Measurements from ENCODE around the gene C9orf72. TPM values are rescaled to one million over a fixed set of nuclear protein-coding genes. Genes with fewer than 3 reads are reported as not detected.

C9orf72 gene
- total RNA-seq, 2 donors from 2014 or later, result 14.2 to 23.4 TPM

- intact Hi-C loops (cut with DNase I), result no loop called here
Observed at GRCh38 chr9:27514551-27514950, 58.7 kb downstream of the C9orf72 start.

GRCh38 chr9:27511771-27512170, 61.5 kb downstream of the C9orf72 start:
- H3K4me1 ChIP-seq (replicated peaks), result no peaks in the 10 kb centered on the region
- no peaks in the 10 kb centered on the region for H3K36me3 ChIP-seq
- WGBS, result 98% methylated on average over 2 of the region's 2 CpGs
- H3K27ac ChIP-seq, result no peak overlapping the region
- H3K9me3 ChIP-seq, result no peaks in the 10 kb centered on the region
- intact Hi-C loops (cut with DNase I), result no loop called here
- TF ChIP-seq CTCF (IDR thresholded peaks at IDR 0.05) (no peak), POLR2AphosphoS5 (IDR thresholded peaks at IDR 0.05) (no peak), POLR2A (IDR thresholded peaks at IDR 0.05) (no peak)
- DNase-seq (ENCODE audit: low spot score), result no peak
- H3K27me3 ChIP-seq (replicated peaks; ENCODE audit: insufficient read depth), result no peaks in the 10 kb centered on the region
- no peak overlapping the region for H3K4me3 ChIP-seq

More at GRCh38 chr9:27514551-27514950, 58.7 kb downstream of the C9orf72 start:
- no peak overlapping the region for H3K27ac ChIP-seq
- no peak overlapping the region for H3K4me3 ChIP-seq
- no peak for TF ChIP-seq CTCF (IDR thresholded peaks at IDR 0.05)
- TF ChIP-seq POLR2A (IDR thresholded peaks at IDR 0.05), result no peak
- TF ChIP-seq POLR2AphosphoS5 (IDR thresholded peaks at IDR 0.05), result no peak
- H3K9me3 ChIP-seq, result no peaks in the 10 kb centered on the region
- H3K27me3 ChIP-seq (replicated peaks; ENCODE audit: insufficient read depth), result no peaks in the 10 kb centered on the region
- no peaks in the 10 kb centered on the region for H3K36me3 ChIP-seq
- DNase-seq (ENCODE audit: low spot score), result no peak
- WGBS, result 87% methylated on average over 2 of the region's 2 CpGs
- H3K4me1 ChIP-seq (replicated peaks), result no peaks in the 10 kb centered on the region

GRCh38 chr9:27510780-27511179, 62.5 kb downstream of the C9orf72 start:
- DNase-seq (ENCODE audit: low spot score), result no peak
- intact Hi-C loops (cut with DNase I), result no loop called here
- no peaks in the 10 kb centered on the region for H3K36me3 ChIP-seq
- TF ChIP-seq CTCF (IDR thresholded peaks at IDR 0.05), result no peak
- TF ChIP-seq POLR2AphosphoS5 (IDR thresholded peaks at IDR 0.05), result no peak
- TF ChIP-seq POLR2A (IDR thresholded peaks at IDR 0.05), result no peak
- no peaks in the 10 kb centered on the region for H3K9me3 ChIP-seq
- H3K4me1 ChIP-seq (replicated peaks), result no peaks in the 10 kb centered on the region
- H3K27ac ChIP-seq, result no peak overlapping the region
- no peaks in the 10 kb centered on the region for H3K27me3 ChIP-seq (replicated peaks; ENCODE audit: insufficient read depth)
- H3K4me3 ChIP-seq, result no peak overlapping the region
- WGBS, result 91% methylated on average over 2 of the region's 2 CpGs

- TF ChIP-seq CTCF (IDR thresholded peaks at IDR 0.05) (no peak), POLR2A (IDR thresholded peaks at IDR 0.05) (no peak), POLR2AphosphoS5 (IDR thresholded peaks at IDR 0.05) (no peak)
- 48% methylated on average over 2 of the region's 2 CpGs for WGBS
- no peak for DNase-seq (ENCODE audit: low spot score)
Observed at GRCh38 chr9:27506981-27507380, 66.3 kb downstream of the C9orf72 start.

GRCh38 chr9:27505744-27506161, 67.5 kb downstream of the C9orf72 start:
- no peaks in the 10 kb centered on the region for H3K36me3 ChIP-seq
- no peak overlapping the region for H3K27ac ChIP-seq
- TF ChIP-seq CTCF (IDR thresholded peaks at IDR 0.05) (no peak), POLR2AphosphoS5 (IDR thresholded peaks at IDR 0.05) (no peak), POLR2A (IDR thresholded peaks at IDR 0.05) (no peak)
- no peaks in the 10 kb centered on the region for H3K9me3 ChIP-seq
- no peak for DNase-seq (ENCODE audit: low spot score)
- no peaks in the 10 kb centered on the region for H3K27me3 ChIP-seq (replicated peaks; ENCODE audit: insufficient read depth)
- no peak overlapping the region for H3K4me3 ChIP-seq
- H3K4me1 ChIP-seq (replicated peaks), result no peaks in the 10 kb centered on the region
- 61% methylated on average over 5 of the region's 5 CpGs for WGBS
- intact Hi-C loops (cut with DNase I), result no loop called here

More at GRCh38 chr9:27506981-27507380, 66.3 kb downstream of the C9orf72 start:
- Histone ChIP-seq H3K4me1 (replicated peaks) (no peaks in the 10 kb centered on the region), H3K9me3 (no peaks in the 10 kb centered on the region), H3K27ac (no peak overlapping the region), H3K36me3 (no peaks in the 10 kb centered on the region), H3K4me3 (no peak overlapping the region), H3K27me3 (replicated peaks; ENCODE audit: insufficient read depth) (no peaks in the 10 kb centered on the region)
- intact Hi-C loops (cut with DNase I), result no loop called here
